HG03469 (cell line): ENCODE data around the gene MRPS2.
"Not testable (repeated sequence)": the region's sequence is repeated elsewhere in the genome, so short reads cannot be mapped to it uniquely, and the experiment has no call there.

Source experiments
- ATAC-seq: cut with Tn5 transposase; IDR thresholded peaks from one replicate; pipeline ENCODE4 v1.9.1; 2021; ENCODE audit warnings: mild to moderate bottlenecking, moderate library complexity, moderate number of reproducible peaks; ENCODE audit not compliant: unreplicated experiment

The MRPS2 gene

DNA sequence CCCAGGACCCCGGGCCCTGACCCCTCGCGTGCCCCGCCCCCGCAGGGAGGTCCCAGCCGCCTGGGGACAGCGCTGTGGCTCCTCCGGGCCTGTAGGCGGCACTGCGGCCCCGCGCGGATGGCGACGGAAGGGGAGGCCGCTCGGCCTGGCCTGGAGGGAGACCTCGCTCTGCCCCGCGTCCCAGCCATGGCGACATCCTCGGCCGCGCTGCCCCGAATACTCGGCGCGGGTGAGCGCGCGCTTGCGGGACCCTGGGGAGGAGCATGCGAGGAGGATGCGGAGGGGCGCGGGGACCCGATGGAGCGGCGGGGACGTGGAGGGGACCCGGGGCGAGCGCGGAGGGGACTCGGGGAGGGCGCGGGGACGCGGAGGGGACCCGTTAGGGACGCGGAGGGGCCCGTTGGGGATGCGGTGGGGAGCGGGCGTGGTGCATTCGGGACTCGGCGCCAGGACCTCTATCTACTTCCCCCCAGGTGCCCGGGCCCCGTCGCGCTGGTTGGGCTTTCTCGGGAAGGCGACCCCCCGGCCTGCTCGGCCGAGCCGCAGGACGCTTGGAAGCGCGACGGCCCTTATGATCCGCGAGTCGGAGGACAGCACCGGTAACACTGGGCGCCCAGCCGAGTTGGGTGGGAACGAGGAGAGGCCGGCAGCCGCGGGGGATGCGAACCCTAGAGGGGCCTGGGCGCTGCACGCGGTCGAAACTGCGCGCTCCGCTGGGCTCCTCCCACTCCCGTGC lies at the start of gene MRPS2:
TSS of gene MRPS2 (plus strand) at position 158 of the 736 bp plus-strand sequence. CDS start at position 187, 29 bp downstream.
- peak; percentile 66 for ATAC-seq

DNA sequence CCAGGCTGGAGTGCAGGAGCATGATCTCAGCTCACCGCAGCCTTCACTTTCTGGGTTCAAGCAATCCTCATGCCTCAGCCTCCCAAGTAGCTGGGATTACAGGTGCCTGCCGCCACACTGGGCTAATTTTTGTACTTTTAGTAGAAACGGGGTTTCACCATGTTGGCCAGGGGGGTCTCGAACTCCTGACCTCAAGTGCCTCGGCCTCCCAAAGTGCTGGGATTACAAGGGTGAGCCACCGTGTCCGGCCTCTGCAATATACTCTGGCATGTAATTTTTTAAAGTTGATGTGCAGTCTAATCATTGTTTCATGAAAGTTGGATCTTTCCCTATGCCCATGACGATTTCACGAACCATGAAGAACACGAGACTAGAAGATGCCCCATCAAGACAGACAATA lies 49.5 kb upstream of the MRPS2 start:
- ATAC-seq = no peak

DNA sequence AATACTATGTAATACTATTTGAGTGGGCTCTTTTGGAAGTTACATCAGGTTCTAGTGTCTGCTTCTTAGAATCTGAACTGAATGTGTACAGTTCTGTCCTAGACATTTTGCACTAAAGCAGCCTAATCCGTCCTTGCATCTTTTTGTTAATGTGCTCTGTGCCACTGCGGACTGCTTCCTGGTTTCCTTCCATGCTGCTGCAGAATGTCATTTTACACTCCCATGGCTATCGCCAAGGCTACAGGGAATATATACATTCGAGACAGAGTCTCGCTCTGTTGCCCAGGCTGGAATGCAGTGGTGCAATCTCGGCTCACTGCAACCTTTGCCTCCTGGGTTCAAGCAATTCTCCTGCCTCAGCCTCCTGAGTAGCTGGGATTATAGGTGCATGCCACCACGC lies 48.6 kb upstream of the MRPS2 start:
- ATAC-seq = not testable (repeated sequence)

DNA sequence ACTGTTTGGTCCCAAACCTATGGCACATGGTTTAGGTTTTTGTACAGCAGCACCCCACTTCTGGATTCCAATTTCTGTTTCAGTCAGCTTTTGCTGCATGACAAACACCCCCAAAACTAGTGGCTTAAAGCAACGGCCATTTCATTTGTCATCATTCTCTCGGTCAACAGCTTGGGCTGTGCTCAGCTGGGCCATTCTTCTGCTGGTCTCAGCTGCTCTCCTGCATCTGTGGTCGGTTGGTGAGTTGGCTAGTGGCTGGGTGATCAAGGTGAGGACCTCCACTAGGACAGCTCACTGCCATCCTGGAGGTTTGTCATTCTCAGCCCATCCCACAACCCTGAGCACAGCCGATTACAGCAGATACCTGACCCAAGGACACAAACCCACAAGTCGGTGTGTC lies 45.7 kb upstream of the MRPS2 start:
- no peak for ATAC-seq

DNA sequence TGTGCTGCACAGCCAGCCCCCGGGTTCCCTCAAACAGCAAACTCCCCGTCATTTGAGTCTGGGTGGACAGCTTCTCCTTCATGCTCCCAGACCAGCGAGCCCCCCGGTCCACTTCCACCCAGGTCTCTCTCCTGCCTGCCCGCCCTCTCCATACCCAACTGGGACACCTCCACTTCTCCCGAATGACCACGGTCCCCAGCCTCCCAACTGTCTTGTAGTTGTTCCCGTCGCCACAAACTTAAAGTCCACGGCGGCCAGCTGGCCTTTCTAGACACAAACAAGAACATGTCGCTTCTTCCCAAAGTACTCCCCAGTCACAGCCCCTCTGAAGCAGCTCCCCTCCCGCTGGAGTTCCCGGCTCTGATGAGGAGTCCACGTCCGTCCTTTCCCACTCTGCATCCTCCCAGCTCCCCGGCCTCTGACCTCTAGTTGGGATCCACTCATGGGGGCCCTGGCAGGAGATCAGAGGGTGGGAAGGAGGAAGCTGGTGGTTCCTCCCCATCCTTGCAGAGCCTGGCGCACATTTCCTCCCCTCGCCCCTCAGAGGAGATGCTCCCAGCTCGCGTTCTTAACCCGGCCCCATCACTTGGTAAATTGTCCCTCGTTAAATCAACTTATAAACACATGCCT lies 45.0 kb upstream of the MRPS2 start:
- ATAC-seq = no peak

DNA sequence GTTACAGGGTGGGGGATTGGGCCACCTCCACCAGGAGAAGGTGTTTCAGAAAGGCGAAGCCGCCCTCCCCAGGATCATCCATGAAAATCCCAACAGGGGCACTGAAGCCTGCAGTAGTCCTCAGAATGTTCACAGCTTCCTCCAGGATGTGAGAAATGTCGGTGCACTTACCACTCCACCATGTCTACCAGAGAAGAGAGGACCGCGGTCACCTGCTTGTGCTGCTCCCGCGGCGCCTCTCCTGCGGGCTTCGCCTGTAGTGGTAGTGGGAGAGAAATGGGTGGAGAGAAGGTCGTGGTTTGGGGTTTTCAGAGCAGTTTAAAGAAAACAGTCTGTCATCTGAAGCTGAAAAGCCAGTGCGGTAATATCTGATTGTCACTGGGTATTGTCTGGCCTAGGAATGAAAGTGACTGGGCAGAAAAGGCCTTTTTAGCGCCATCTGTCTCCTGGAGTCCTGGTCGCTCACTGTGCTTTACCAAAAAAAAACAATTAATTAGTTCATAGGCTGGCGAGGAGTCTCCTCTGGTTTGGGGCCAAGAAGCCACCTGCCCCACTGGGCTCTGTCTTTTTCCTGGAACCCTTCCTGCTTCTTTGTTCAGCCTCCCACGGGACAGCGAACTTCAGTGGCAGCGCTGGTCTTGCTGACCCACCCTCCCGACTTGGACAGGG lies 43.9 kb upstream of the MRPS2 start:
- no peak for ATAC-seq

DNA sequence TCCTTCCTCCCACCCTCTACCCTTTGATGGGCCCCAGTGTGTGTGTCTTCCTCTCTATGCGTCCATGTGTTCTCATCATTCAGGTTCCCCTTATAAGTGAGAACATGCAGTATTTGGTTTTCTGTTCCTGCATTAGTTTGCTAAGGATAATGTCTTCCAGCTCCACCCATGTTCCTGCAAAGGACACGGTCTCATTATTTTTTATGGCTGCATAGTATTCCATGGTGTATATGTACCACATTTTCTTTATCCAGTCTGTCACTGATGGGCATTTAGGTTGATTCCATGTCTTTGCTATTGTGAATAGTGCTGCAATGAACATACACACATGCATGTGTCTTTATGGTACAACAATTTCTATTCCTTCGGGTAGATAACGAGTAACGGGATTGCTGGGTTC lies 42.0 kb upstream of the MRPS2 start:
- ATAC-seq = not testable (repeated sequence)

DNA sequence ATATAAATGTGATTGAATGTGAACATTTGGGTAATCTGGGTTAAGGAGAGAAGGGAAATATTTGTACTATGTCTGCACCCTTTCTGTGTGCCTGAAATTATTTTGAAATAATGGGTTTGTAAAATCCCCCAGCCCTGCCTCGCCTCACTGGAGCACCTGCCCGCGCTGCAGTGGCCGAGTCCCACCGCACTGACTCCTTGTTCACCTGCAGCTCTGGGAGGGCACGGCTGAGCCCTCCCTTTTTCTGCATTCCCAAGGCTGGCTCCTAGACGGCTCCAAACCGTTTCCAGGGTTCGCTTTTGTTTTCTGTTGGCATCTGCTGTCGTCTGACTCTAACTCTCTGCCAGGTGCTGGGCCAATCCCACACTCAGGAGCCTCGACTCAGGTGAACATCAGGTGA lies 38.5 kb upstream of the MRPS2 start:
- ATAC-seq = no peak

DNA sequence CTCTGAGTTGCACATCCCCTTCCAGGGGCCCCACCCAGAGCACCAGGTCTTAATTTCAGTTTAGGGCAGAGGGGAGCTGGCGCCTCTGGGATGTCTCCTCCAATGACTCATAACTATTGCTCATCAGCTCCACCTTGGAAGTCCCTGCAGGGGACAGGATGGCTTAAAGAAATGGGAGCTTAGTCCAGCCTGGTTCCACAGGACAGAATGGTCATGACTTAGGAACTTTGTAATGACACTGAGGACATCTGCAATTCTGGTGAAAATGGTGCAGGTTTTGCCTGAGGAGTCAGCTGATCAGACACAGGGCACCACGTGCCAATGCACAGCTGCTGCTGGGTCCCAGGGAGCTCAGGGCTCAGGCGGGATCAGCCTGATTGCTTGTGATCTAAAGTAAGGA lies 37.3 kb upstream of the MRPS2 start:
- no peak for ATAC-seq

DNA sequence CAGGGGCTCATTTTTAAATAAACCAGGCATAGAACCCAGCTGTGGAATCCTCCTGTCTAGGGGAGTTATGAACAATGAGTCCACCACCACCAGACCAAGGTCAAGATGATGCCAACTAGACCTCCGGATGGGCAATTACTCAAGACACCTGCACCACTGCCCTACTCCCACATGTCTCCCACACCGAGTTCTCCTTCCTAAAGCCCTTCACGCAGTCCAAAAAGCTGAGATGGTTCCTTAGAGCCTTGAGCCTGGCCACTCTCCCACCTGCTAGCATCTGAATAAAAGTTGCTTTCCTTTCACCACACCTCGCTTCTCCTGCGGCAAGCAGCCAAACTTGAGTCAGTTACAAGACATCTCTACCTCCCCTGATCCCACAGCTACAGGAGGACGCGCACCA lies 36.3 kb upstream of the MRPS2 start:
- ATAC-seq = no peak

DNA sequence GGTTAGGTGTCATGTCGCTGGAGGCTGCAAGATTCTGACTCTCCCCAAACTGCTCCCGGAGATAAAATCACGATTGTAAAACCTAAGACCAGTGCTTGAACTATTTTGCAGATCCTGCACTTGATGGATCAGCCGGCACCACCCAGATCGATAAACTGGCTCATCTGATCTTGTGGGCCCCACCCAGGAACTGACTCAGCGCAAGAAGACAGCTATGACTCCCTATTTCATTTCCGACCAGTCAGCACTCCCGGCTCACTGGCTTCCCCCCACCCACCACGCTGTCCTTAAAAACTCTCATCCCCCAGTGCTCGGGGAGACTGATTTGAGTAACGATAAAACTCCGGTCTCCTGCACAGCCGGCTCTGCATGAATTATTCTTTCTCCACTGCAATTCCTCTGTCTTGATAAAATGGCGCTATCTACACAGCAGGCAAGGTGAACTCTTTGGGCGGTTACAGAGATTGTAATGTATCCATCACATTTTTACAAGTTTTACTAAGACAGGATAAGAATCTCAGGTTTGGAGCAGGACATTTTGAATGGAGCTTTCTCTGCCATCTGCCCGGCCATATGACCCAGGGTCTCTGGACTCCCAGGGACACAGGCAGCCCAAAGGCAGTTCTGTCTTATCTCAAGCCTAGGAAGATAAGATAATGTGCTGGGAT lies 31.5 kb upstream of the MRPS2 start:
- ATAC-seq = no peak

DNA sequence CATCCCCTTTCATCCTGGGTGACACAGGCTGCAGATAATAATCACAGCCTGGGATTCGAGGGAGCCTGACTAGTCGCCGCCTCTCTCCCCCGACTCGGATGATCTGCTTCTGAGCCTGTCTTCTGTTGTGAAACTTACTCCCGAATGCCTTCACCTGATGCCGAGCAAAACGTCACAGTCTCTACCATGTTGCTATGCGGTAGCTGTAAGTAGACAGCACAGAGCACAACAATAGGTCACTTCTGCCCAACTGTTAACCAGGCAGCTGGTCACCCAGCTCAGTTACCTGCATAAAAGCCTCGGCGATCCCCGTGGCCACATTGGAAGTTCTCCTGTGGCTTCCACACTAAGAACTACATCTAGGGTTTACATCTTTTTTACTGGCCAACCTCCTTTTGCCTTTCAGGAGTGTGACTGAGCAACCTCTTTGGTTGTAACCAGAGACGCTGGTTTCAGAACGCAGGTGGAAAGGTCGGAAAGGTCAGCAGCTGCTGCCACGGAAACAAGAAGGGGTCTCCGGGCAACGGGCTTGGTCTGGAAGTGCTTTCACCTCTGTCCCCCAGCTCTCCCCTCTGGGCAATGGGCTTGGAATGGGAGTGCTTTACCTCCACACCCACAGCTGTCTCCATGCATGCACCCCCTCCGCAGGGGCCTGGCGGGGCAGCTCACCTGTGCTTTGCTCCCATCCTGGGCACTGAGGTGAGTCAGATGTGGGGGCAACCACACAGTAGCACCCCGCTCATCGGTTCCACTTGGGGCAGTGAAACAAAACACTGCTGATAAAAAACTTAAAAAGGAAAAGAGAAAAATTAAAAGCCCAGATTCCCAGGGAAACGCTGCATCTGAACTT lies 28.5 kb upstream of the MRPS2 start:
- no peak for ATAC-seq

DNA sequence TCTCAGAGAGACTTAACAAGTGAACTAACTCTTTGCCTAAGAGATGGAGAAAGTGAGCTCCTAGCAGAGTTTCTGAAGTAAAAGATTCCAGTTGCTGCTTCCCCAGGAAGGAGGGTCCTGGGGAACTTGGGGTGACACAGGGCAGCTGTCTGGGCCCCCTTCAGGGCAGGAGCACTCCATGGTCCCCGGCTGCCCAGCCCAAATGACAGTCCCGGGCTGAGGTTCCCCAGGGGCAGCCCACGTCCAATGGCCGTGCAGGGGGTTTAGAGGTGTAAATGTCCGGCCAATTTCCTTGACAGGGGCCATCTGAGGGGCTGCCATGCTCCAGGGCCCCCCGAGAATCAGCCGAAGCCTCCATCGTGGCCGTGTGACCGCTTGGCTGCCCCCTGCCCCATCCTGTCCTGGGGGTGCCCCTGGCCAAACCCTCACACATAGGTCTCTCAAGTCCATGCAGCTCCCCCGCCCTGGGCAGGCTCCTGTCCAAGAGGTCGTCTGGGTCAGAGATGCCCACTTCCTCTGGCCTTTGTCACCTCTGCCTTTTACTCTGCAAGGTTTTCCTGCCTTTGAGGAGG lies 26.4 kb upstream of the MRPS2 start:
- ATAC-seq = no peak

DNA sequence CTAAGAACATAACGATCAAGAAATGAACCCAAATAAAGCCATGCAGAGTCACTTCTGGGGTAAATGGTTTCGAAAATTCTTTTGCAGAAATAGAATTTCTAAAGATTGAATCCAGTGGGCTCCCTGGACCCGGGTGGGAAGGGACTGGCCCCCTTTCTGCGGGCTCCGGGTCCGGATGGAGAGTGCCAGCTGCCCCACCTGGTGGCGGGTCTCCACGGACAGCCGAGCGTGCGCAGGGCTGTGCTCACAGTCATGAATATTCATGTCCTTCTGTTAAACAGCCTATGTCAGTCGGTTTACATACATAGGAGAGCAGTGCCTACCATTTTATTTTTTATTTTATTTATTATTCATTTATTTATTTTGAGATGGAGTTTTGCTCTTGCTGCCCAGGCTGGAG lies 25.6 kb upstream of the MRPS2 start:
- no peak for ATAC-seq

DNA sequence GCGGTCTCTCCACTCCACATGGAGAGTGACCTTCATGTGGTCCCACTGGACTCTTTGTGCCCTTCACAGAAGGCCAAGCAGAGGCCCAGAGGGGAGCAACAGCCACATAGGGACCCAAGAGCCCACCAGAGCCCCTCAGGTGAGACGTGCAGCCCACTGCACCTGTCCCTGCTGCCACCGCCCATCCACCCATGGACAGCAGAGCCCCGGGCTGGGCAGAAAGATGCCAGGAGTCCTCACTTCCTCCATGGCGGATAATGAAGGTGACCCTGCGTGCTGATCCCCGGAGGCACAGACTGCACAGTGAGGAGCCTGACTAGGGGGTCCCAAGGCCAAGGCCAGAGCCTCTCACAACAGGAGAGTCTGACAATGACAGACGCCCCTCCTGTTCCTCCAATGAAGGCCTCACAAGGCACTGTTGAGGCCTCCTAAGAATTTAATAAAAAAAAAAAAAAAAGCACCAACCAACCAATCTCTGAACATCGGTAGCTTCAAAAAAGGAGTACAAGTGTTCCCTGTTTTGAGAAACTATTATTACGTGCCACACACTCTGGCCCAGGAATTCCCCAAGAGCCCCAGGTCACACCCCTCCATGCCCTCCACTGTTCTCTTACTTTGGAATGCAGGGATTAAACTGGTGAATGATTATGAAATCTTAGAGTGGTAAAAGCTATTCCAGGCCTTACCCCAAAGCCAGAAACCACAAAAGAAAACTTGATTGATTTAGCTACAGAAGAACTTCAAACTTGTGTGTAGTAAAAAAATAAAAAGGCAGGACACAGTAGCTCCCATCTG lies 23.7 kb upstream of the MRPS2 start:
- no peak for ATAC-seq

DNA sequence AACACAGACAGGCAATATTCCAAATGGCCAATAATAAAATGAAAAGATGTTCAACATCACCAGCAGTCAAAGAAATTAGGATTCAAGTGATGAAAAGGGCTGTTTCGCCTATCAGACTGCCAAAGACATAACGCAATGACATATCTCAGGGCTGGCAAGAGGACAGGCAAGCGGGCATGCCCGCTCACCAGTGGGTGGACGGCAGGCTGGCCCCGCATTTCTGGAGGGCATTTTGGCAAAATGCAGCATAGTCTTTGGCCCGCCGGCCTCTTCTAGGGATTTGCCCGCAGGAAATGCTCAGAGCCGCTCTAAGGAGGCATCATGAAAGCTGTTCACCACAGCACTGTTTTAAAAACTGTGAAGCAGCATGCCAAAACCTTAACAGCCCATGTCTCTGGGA lies 22.3 kb upstream of the MRPS2 start:
- no peak for ATAC-seq

DNA sequence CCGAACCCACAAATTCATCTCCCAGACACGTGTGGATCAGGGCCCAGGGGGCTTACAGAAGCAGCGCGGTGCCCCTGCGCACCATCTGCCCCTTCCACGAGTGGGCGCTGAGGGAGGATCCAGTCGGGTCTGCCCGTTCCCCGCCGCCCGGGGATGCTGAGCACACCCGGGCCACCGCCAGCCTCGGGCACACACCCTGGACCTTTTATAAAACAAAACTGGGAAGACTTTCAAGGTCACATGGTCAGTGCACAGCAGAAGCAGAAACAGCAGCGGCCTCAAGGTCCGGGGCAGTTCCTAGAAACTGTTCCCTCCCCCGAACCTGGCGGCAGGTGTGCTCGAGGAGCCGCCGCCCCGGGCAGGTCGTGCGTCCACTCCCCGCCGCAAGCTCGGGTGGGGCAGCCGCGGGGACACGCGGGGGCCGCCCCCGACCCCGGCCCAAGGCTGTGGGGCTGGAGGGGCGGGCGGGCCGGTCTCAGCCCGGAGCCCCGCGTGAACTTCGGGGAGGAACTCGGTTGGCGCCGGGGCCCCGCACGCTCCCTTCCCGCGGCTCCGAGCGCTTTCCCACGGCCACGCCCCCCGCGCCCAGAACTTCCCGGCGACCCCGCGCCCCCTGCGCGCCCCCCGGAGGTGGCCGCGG lies 21.5 kb upstream of the MRPS2 start:
- no peak for ATAC-seq

DNA sequence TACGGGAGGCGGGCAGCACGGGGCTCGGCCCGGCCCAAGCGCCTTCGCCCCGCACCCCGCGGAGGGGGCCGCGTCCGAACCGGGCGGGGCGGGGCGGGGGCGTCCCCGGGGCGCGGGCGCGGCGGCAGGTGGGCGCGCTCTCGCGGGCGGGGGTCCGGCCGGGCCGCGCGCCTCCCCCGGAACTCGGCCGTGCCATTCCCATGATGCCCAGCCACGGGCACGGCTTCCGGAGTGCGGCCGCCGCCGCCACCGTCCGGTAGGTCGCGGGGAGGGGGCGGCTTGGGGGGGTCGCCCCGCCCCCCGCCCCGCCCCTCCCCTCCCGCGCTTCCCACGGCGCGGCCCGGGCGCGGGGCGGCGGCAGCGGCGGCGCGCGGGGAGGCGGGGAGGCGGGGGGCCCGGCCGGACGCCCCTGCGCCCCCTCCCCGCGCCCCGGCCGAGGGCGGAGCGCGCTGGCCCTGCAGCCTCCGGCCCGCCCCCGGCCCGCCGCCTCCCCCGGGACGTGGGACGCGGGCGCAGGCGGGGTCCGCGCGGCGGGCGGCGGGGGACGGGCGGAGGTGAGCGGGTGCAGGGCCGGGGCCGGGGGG lies 20.9 kb upstream of the MRPS2 start, which contains the start of gene PPP1R26:
TSS of gene PPP1R26 (plus strand) at position 314 of the 584 bp plus-strand sequence. CDS start 4,729 bp downstream, outside the sequence.
- no peak for ATAC-seq
